ENCODE results near the gene EDRF1.

The EDRF1 gene

DNA sequence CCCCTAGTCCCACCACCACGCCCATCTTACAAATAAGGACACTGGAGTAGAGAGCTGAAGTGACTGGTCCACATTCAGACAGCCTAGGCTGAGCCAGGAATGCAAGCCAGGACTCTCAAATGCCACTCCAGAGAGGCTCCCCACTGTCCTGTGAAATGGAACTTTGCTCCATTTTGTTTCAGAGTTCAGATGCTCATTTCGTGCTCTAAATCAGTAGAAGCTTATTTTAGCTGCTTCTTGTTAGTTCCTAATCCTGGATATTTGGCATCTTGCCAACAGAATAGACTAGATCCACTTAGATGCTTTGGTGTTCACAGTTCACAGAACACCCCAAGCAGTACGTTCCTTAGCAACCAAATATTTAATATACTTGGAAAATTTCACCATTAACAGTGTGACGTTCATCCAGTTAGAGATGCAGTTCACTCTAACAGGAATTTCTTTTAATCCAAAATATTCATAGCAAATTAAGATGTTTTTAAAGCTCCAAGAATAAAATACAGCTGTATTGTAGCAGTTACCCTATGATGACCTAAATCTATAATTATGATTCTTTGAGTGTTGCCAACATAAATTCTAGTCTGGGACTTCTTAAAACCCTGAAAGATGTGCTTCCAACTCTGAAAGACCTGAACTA is 48.8 kb downstream of the EDRF1 start:
- no peak for DNase-seq

DNA sequence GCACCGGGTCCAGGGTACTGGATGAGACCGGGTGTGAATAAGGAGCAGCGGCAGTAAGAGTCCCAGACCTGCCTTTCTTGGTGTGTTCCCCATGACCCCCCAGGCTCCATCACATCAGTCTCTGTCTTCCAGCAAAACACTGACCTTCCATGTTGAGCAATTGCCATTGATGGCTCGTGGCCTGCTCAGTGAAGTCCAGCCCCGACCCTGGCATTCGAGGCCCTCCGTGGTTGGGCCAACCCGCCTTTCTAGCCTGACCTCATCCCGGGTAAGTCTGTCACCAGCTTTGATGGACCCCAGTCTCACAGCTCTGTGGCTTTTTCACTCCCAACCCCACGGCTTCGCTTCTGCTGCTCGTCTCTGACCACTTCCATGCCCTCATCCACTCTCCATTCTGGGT is 49.7 kb downstream of the EDRF1 start:
- DNase-seq, result no peak

DNA sequence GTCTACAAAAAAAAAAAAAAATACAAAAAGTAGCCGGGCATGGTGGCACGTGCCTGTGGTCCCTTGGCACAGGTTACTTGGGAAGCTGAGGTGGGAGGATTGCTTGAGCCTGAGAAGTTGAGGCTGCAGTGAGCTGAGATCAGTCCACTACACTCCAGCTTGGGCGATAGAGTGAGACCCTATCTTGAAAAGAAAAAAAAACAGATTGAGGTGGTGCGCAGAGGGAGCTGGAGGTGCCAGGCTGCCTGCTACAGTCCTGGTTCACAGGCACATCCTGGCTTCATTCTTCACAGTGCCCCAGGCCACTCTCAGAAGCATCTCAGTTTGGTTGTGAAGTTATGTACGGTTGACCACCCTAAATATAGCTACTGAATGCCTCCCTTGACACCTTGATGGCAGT is 51.3 kb downstream of the EDRF1 start:
- no peak for DNase-seq

DNA sequence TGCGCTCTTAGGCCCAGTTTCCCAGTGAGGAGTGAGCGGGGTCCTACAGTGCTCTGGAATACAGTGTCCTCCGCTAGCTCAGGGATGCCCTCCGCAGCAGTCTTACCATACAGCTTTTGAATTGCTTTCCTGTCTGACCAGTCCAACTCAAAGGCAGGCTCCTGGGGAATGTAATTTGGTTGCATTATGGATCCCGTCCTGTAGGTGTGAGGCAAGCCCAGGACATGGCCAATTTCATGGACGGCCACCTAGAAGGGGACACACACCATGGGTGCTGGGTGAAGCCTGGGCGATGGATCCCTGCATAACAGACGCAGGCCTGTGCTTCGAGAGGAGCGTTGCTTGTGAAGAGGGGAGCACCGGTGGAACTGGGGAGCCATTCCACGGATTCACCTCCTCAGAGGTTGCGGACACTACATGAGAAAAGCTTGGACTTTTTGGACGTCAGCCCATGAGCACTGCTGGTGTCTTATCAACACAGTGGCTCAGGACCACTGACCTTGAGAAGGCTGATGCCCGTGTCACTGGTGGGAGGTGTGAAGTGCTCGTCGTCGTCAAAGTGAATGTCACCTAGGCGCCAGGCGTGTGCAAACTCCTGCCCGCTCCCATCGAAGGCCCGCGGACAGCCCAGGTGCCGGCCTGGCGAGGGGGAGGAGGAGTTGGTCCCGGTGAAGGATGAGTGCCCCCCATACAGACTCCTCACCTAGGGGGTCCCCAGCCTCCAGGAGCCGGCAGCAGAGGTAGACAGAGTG is 52.8 kb downstream of the EDRF1 start:
- no peak for DNase-seq

DNA sequence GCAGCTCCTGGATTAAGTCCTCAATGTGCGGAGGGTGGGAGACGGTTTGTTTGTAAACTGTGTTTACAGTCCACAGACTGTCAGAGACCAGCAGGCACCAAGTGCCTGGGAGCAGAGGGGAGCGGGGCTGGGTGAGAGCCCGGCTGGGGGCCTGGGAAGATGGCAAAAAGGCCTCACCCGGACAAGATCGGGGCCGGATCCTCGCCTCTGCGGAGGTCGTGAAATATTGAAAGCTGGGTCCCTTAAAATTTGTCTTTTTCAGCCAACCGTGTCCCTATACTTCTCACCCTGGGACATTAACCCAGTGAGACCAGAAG is 53.3 kb downstream of the EDRF1 start:
- DNase-seq, result no peak

DNA sequence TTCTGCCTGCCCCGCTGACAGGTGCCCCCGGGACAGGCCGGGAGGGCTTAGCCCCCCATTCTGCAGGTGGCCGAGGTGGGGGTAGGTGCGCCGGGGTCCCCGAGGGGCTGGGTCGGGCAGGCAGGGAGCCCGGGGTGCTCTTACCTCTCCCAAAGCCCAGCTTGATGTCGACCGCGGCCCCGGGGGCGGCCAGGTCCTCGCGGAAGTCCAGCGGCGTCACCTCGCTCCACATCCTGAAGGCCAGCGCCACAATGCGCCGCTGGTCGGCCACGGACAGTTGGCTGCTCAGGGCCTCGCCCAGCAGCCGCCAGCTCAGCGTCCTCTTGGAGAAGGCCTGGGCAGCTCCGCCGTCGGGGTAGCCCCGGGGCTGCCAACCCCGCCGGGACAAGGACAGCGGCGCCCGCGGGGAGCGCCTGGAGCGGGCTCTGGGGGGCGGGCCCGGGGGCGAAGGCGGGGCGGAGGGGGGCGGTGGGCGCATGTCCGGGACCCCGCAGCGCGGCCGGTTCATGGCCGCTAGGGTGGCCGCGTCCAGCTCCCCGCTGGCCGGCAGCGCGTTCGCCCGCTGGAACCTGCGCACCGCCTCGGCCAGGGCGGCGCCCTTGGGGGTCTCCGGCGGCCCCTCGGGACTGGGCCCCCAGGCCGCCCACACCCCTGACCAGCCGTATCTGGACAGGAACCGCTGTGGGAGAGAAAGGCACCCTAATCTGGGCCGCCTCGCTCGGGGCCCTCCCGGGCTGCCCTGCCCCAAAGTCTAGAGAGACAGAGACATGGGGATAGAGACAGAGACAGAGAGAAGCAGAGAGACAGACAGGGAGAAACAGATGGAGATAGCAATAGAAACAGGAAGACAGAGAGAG is 54.4 kb downstream of the EDRF1 start:
- DNase-seq, result no peak

DNA sequence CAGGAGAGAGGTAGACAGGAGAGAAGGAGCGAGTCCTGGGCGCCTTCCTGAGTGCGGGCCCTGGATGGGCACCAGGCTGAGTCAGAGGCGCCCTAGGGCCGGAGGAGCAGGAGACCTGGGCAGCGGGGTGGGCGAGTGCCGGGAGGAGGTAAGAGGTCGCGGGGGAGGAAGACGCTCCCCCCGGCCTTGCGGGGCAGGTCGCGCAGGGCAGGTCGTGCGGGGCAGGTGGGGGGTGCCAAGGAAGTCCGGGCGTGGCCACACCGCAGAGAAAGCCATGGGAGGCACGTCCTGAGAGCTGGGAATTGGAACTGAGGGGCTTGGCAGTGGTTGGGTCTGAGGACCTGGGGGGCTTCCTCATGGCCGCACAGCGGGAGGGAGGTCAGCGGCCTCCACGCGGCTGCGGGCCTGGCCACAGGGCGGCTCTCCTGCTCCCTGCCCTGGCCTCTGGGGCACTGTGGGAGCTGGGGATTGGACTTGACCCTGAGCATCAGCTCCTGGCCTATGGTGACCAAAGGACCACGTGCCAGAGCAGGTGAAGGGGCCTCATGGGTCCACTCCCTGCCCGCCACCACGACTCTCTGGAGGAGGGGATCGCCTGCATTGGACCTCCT is 55.2 kb downstream of the EDRF1 start:
- no peak for DNase-seq

DNA sequence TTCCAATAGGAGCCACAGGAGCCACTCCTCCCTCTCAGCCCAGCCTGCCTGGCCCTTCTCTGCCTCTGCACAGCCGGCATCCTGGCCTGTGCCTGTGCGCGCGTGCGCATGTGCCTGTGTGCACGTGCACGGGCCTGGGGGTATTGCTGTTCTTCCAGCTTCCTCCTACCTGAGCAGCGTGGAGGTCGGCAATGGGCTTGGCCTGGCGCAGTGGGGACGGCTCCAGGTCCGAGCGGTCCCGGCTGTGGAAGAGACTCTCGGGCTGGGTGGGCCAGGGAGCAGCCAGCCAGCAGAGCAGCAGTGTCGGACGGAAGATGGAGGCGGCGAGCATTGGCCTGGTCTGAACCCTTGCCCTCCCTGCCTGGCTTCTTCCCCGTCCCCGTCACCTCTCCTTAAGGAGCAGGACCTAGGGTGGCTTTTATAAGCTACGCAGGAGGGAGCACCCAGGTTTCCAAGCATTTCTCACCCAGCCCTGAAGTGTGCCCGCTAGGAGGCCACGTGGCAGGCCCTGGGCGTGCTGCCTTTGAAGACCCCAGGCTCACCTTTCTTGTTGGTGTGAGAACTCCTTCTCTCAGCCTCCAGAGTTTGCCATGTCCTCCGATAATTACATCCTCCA is 56.1 kb downstream of the EDRF1 start, which contains the start of gene MMP21:
TSS of gene MMP21 (minus strand) at position 331 of the 616 bp plus-strand sequence. CDS start at position 331, 0 bp downstream.
- DNase-seq, result no peak

DNA sequence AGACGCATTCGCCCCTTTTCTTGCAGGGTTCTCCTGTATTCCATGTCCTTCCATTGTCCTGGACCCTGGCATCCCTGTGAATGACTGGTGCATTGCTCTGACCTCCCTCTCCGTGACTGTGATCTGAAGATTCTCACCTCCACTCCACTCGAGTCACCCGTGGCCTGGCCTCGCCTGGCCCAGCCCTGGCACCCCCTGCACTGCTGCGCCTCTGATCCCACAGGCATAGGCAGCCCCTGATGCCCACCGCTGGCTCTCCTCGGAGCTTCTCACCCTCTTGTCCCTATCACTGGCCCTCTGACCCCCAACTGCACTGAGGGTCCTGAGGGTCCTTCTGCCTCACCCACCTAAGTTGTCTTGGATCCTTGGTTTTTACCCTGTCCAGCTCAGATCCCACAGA is 58.3 kb downstream of the EDRF1 start:
- no peak for DNase-seq

DNA sequence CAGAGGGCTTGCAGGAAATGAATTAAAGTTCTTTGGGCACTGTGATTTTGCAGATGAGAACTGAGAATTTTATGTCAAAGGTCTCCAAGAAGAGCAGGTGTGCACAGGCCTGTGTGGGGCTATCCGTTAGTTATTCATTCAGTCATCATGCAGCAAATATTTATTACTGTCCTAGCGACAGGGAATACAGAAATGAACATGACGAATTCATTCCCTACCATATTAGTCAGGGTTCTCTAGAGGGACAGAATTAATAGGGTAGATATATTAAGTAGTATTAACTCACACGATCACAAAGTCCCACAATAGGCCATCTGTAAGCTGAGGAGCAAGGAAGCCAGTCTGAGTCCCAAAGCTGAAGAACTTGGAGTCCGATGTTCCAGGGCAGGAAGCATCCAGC is 59.0 kb downstream of the EDRF1 start:
- no peak for DNase-seq

DNA sequence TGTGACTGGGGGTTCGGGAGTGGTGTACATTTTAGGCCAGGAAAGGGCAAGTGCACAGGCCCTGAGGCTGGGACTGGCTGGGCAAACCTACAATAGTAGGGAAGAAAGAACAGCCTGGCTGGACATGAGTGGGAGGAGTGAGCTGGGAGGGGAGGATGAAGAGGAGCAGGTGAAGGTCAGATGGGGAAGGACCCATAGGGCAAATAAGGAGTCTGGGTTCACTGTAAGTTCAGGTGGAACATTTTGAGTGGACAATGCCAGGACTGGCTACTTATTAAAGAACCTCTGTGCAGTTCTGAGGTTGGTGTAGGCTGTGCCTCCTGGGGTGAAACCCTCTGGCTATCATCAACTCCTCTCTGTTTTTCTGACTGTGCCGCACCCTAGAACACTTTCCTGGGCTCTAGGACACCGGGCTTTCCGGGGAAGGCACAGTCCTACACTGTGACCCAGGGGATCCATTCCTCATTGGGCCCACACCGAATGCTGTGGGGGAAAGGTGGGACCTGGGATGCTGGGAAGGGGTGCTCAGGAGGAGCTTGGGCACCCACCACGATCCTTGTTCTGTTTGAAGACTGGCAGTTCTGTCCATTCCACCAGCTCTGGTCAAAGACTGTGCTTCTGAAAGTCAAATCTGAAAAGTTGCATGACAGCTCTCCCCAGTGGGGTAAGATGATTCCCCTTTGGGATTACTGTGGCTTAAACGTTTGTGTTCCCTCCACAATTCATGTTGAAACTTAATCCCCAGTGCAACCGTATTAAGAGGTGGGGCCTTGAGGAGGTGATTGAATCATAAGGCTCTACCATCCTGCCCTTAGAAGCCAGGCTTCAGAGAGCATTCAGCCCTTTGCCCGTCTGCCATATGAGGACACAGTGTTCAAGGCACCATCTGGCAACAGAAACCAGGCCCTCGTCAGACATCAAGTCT is 60.2 kb downstream of the EDRF1 start:
- DNase-seq, result no peak

DNA sequence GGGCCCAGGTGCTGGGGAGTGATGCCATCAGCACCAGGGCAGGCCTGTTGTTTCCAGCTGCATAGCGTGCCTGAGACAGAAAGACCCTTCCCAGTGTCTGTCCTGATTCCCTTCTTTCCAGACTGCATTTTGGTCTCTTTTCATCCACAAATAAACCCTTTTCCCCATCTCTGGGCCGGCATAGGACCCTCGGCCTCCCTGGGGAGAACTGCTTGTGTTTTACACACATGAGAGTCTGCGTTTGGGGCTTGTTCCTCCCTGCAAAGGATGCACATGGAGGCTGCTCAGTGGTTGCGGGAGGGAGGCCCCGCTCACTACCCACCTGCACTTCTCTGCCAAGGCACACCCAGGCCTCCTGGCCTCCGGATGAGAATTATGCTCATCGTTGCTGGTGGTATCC is 61.9 kb downstream of the EDRF1 start:
- no peak for DNase-seq

DNA sequence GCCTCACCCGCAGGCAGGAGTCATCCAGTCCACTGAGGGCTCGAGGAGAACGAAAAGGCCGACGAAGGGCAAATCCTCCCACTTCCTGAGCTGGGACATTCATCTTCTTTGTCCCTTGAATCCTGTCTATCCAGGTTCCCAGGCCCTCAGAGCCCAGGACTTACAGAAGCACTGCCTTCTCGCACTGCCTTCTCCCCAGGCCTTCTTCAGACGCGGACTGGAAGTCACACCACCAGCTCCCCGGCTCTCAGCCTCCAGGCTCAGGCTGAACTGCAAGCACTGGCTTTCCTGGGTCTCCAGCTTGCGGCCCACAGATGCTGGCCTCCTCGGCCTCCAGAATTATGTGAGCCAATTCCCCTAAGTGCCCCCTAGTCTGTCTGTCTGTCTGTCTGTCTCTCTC is 62.5 kb downstream of the EDRF1 start:
- no peak for DNase-seq

DNA sequence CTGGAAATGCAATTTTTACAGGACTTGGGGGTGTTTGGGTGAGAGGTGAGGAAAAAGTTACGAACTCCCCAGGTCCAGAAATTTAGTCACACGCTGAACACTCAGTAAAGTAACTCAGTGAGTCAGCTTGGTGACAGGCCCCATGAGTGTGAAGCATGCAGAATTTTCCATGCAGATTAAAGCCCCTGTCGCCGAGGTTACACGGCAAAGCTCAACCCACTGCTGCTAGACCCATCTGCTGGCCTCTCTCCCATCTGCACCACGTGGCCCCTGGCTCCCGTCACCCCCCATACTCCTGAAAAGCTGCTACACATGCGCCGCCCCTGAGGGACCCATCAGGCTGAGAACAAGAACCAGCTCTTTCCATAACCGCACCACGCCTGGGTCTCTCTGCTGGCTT is 63.1 kb downstream of the EDRF1 start:
- no peak for DNase-seq

DNA sequence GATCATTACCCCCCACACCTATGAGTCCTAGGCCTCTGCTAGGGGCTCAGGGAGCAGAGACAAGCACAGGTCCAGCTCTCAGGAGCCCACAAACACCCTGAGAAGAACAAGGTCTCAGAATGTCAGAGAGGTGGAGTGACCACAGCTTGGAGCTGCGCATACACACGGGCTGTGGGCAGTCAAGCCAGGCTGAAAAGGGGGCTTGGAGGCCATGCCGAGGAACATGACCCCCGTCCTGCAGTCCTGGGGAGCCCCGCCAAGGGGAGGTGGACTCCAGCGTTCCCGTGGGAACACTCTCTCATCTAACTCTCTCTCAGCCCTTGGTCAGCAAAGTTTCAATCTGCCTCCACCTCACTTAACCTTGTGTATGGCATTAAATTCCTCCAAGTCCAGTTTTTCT is 63.9 kb downstream of the EDRF1 start:
- no peak for DNase-seq

DNA sequence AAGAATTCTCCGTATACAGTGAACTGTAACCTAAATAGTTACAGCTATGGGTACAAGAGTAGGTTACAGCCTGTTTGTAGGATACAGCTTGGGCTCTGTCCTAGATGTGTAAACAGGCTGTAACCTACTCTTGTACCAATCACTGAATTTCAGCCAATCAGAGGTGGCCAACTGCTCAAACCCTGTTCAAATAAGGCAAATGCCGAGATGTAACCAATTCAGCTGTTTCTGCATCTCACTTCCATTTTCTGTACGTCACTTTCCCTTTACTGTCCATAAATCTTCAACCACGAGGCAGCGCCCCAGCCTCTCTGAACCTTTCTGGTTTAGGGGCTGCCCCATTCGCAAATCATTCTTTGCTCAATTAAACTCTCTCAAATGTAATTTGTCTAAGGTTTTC is 64.4 kb downstream of the EDRF1 start:
- DNase-seq, result no peak

DNA sequence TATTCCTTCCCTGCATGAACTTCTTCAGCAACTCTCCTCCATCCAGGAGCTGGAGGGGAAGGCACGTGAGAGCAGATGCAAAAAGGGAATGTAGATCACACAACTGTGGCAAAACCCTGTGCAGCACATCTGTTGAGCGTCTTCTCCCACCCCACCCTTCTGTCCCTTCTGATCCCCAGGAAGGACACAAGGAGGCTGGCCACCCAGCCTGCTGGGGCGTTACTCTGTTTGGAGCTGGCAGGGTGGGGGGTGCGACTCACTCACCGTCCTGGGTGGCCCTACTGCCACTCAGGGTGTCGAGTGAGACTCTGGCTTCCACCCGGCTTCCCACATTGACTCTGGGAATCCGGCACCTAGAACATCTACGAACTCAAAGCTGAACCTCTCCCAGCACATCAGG is 66.3 kb downstream of the EDRF1 start:
- no peak for DNase-seq

DNA sequence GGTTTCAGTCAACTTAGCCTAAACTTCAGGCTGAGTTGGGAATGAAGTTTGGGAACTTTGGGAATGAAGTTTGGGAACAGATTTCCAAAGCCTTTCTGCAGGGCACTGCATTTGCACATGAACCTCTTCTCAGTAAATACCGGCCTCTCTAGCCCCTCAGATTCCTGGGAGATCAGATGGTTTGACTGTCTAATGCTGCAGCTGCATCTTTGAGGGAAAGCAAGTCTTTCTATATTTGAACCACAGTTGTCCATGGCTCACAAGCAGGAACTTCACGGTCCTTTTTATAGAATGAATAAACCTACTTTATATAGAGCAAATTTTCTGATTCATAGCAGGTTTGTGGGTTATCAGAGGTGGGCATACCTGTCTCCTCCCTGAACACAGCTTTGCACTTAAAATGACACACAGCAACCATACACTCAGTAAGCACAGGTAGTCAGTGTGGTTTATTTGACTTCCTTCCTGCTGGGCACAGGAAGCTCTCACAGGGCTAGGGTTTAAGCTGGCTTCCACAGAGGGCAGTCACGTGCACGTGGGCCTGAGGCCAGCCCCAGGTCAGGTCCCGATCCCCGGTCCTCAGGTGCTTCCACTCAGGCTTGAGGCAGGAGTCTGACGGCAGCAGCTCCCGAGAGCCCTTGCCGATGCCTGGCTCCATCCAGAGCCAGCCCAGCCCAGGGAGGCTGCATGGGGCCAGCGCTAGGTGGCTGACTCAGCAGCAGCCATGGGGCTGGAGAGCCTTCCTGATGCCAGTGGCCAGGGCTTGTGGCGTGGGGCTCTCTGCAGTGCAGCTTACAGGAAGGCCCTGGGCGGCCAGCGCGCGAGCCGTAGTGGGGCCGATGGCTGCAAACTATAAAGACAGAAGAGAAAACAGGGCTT is 68.9 kb downstream of the EDRF1 start:
- no peak for DNase-seq

DNA sequence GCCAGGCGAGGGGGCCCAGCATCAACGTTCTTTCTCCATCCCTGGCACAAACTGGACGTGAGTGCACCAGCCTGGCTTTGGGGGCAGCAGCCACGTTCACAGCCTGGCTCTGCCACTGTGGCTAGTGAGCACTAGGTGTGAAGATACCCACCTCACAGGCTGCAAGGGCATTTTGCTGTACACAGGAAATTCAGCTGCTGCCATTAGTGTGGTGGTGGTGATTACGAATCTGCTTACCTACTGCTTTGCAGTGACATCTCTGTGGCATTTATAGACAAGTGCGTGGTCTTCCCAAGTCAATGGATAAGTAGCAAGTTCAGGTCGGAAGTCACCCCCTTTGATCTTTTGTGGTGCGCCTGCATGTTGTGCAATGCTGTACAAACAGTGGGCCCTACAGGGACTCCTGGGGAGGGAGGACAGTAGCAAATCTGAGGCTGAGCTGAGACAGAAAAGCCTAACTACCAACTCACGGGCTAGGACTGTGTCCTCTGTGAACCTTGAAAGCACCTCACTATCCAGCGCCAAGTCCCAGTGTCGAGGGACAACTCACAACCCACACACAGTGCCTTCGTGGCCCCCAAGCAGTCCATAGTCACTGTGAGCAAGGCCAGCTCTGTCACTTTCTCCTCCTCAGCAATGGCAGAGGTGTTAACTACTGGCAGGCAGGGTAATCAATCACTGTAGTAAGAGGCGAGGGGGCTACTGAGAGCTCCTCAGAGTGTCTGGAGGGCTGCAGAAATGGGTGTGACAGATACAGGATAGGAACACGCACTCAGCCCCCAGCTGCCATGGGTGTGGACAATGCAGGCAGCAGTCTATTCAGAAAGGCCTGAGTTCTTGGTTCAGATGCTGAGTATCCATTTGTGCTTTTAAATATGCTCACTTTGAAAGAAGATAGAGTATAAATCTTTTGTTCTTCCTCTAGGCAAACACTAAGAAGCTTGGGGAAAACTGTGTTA is 73.1 kb downstream of the EDRF1 start:
- DNase-seq, result no peak

DNA sequence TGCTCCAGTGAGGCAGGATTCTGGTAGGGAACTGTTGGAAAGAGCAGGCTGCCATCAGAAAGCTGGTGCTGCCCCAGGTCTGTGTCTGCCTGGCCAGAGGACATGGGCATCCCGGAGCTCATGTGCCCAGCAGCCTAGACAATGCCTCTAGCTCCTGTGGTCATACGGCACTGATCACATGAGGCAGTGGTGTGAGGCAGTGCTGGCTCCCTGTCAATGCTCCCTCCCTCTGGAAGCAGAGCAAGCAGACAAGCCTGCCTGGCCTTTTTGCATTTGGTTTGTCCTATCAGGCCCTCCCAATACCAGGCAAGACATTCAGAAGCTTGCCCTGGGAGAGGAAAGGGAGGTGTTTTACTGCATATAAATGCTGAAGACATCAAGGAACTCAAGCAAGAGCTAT is 75.6 kb downstream of the EDRF1 start:
- DNase-seq, result no peak

Measured in GDM1 (cell line).